Activated CD4-positive, alpha-beta T cell treated with anti-CD3 and anti-CD28 coated beads, Interleukin-2, Interleukin-4, amounts not matched to agents 100 ng/mL and 50 ng/mL, durations not matched to agents 16 hours and 8 hours (primary cell): ENCODE data around the gene C4orf51.

Experiments
- DNase-seq: peaks from one replicate; pipeline ENCODE4 v3.0.0-alpha.2; 2020; ENCODE audit warnings: low spot score

The C4orf51 gene

GRCh38 chr4:145756244-145756643 is 76.3 kb downstream of the C4orf51 start:
- peak; percentile 35 for DNase-seq

- no peak for DNase-seq
Measured at GRCh38 chr4:145757188-145757587, 77.2 kb downstream of the C4orf51 start.

GRCh38 chr4:145760176-145760575 is 80.2 kb downstream of the C4orf51 start:
- DNase-seq = no peak

- no peak for DNase-seq
Measured at GRCh38 chr4:145760961-145761929, 81.3 kb downstream of the C4orf51 start.

- no peak for DNase-seq
Measured at GRCh38 chr4:145762719-145763118, 82.8 kb downstream of the C4orf51 start.

GRCh38 chr4:145763399-145763798 is 83.5 kb downstream of the C4orf51 start:
- no peak for DNase-seq

GRCh38 chr4:145766273-145766672 is 86.3 kb downstream of the C4orf51 start:
- peak; percentile 32 for DNase-seq

GRCh38 chr4:145769450-145770037 is 89.6 kb downstream of the C4orf51 start:
- no peak for DNase-seq

GRCh38 chr4:145770124-145770523 is 90.2 kb downstream of the C4orf51 start:
- DNase-seq = no peak

GRCh38 chr4:145772347-145772746 is 92.4 kb downstream of the C4orf51 start:
- DNase-seq = no peak

GRCh38 chr4:145773581-145774234 is 93.8 kb downstream of the C4orf51 start:
- DNase-seq = no peak

GRCh38 chr4:145774473-145774872 is 94.5 kb downstream of the C4orf51 start:
- DNase-seq = no peak

GRCh38 chr4:145775406-145775805 is 95.5 kb downstream of the C4orf51 start:
- no peak for DNase-seq

GRCh38 chr4:145776208-145776607 is 96.3 kb downstream of the C4orf51 start:
- no peak for DNase-seq

- no peak for DNase-seq
Measured at GRCh38 chr4:145779319-145779801, 99.4 kb downstream of the C4orf51 start.

- no peak for DNase-seq
Measured at GRCh38 chr4:145781351-145781750, 101.4 kb downstream of the C4orf51 start.
